ENCODE data around the gene PCDHGA6.

PCDHGA6 gene

DNA sequence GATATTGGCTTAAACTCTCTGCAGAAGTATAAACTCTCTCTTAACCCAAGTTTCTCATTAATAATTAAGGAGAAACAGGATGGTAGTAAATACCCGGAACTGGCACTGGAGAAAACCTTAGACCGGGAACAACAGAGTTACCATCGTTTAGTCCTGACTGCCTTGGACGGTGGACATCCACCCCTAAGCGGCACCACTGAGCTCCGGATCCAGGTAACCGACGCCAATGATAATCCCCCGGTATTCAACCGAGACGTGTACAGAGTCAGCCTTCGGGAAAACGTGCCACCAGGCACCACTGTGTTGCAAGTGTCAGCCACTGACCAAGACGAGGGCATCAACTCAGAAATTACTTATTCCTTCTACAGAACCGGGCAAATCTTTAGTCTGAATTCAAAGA, 24.9 kb downstream of the PCDHGA6 start (continued):
- no peak for TF ChIP-seq SP2 (tag by site-specific recombination; IDR thresholded peaks at IDR 0.05)
- TF ChIP-seq ZBTB21 (tag by site-specific recombination; IDR thresholded peaks at IDR 0.05): no peak
- no peak for TF ChIP-seq ZNF843 (tag by site-specific recombination; IDR thresholded peaks at IDR 0.05)
- TF ChIP-seq ZNF792 (tag by site-specific recombination; IDR thresholded peaks at IDR 0.05): no peak
- no peak for TF ChIP-seq ZNF48 (tag by site-specific recombination; IDR thresholded peaks at IDR 0.05)
- no peak for TF ChIP-seq ZNF311 (tag by site-specific recombination; IDR thresholded peaks at IDR 0.05; ENCODE audit: borderline replicate concordance)
- TF ChIP-seq, protein P1, sequence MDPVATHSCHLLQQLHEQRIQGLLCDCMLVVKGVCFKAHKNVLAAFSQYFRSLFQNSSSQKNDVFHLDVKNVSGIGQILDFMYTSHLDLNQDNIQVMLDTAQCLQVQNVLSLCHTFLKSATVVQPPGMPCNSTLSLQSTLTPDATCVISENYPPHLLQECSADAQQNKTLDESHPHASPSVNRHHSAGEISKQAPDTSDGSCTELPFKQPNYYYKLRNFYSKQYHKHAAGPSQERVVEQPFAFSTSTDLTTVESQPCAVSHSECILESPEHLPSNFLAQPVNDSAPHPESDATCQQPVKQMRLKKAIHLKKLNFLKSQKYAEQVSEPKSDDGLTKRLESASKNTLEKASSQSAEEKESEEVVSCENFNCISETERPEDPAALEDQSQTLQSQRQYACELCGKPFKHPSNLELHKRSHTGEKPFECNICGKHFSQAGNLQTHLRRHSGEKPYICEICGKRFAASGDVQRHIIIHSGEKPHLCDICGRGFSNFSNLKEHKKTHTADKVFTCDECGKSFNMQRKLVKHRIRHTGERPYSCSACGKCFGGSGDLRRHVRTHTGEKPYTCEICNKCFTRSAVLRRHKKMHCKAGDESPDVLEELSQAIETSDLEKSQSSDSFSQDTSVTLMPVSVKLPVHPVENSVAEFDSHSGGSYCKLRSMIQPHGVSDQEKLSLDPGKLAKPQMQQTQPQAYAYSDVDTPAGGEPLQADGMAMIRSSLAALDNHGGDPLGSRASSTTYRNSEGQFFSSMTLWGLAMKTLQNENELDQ (tag by site-specific recombination; IDR thresholded peaks at IDR 0.05; ENCODE audit: low read depth): no peak
- TF ChIP-seq, protein P2, sequence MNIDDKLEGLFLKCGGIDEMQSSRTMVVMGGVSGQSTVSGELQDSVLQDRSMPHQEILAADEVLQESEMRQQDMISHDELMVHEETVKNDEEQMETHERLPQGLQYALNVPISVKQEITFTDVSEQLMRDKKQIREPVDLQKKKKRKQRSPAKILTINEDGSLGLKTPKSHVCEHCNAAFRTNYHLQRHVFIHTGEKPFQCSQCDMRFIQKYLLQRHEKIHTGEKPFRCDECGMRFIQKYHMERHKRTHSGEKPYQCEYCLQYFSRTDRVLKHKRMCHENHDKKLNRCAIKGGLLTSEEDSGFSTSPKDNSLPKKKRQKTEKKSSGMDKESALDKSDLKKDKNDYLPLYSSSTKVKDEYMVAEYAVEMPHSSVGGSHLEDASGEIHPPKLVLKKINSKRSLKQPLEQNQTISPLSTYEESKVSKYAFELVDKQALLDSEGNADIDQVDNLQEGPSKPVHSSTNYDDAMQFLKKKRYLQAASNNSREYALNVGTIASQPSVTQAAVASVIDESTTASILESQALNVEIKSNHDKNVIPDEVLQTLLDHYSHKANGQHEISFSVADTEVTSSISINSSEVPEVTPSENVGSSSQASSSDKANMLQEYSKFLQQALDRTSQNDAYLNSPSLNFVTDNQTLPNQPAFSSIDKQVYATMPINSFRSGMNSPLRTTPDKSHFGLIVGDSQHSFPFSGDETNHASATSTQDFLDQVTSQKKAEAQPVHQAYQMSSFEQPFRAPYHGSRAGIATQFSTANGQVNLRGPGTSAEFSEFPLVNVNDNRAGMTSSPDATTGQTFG (tag by site-specific recombination; IDR thresholded peaks at IDR 0.05; ENCODE audit: borderline replicate concordance): no peak

DNA sequence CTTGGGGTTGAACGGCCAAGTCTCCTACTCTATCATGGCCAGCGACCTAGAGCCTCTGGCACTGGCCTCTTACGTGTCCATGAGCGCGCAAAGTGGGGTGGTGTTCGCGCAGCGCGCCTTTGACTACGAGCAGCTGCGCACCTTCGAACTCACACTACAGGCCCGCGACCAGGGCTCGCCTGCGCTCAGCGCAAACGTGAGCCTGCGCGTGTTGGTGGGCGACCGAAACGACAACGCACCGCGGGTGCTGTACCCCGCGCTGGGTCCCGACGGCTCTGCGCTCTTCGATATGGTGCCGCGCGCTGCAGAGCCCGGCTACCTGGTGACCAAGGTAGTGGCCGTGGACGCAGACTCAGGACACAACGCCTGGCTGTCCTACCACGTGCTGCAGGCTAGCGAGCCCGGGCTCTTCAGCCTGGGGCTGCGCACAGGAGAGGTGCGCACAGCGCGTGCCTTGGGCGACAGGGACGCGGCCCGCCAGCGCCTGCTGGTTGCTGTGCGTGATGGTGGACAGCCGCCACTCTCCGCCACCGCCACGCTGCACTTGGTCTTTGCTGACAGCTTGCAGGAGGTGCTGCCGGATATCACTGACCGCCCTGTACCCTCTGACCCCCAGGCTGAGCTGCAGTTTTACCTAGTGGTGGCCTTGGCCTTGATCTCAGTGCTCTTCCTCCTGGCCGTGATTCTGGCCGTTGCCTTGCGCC, 26.0 kb downstream of the PCDHGA6 start:
- H3K4me1 ChIP-seq (ENCODE audit: control insufficient read depth, insufficient read depth, low read length): no peaks in the 10 kb centered on the region
- TF ChIP-seq ZNF548 (tag by site-specific recombination; IDR thresholded peaks at IDR 0.05): no peak
- no peak for TF ChIP-seq ZNF211 (tag by site-specific recombination; IDR thresholded peaks at IDR 0.05; ENCODE audit: low read depth)
- TF ChIP-seq, protein P3, sequence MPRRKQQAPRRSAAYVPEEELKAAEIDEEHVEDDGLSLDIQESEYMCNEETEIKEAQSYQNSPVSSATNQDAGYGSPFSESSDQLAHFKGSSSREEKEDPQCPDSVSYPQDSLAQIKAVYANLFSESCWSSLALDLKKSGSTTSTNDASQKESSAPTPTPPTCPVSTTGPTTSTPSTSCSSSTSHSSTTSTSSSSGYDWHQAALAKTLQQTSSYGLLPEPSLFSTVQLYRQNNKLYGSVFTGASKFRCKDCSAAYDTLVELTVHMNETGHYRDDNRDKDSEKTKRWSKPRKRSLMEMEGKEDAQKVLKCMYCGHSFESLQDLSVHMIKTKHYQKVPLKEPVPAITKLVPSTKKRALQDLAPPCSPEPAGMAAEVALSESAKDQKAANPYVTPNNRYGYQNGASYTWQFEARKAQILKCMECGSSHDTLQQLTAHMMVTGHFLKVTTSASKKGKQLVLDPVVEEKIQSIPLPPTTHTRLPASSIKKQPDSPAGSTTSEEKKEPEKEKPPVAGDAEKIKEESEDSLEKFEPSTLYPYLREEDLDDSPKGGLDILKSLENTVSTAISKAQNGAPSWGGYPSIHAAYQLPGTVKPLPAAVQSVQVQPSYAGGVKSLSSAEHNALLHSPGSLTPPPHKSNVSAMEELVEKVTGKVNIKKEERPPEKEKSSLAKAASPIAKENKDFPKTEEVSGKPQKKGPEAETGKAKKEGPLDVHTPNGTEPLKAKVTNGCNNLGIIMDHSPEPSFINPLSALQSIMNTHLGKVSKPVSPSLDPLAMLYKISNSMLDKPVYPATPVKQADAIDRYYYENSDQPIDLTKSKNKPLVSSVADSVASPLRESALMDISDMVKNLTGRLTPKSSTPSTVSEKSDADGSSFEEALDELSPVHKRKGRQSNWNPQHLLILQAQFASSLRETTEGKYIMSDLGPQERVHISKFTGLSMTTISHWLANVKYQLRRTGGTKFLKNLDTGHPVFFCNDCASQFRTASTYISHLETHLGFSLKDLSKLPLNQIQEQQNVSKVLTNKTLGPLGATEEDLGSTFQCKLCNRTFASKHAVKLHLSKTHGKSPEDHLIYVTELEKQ (tag by site-specific recombination; IDR thresholded peaks at IDR 0.05; ENCODE audit: borderline replicate concordance): no peak
- no peak for TF ChIP-seq ZNF670 (tag by site-specific recombination; IDR thresholded peaks at IDR 0.05; ENCODE audit: low read depth)
- no peak for TF ChIP-seq ZBTB7A (tag by site-specific recombination; IDR thresholded peaks at IDR 0.05; ENCODE audit: low read depth)
- TF ChIP-seq ZNF37A (tag by site-specific recombination; IDR thresholded peaks at IDR 0.05): no peak
- no peak for TF ChIP-seq ZNF768 (tag by site-specific recombination; IDR thresholded peaks at IDR 0.05)
- TF ChIP-seq, protein P4, sequence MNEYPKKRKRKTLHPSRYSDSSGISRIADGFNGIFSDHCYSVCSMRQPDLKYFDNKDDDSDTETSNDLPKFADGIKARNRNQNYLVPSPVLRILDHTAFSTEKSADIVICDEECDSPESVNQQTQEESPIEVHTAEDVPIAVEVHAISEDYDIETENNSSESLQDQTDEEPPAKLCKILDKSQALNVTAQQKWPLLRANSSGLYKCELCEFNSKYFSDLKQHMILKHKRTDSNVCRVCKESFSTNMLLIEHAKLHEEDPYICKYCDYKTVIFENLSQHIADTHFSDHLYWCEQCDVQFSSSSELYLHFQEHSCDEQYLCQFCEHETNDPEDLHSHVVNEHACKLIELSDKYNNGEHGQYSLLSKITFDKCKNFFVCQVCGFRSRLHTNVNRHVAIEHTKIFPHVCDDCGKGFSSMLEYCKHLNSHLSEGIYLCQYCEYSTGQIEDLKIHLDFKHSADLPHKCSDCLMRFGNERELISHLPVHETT (tag by site-specific recombination; IDR thresholded peaks at IDR 0.05): no peak
- no peak for TF ChIP-seq ZNF571 (tag by site-specific recombination; IDR thresholded peaks at IDR 0.05)
- TF ChIP-seq BCL11B (tag by site-specific recombination; IDR thresholded peaks at IDR 0.05; ENCODE audit: low read depth): no peak
- no peak for TF ChIP-seq ZNF560 (tag by site-specific recombination; IDR thresholded peaks at IDR 0.05; ENCODE audit: borderline replicate concordance)
- TF ChIP-seq WT1 (tag by site-specific recombination; IDR thresholded peaks at IDR 0.05): no peak
- TF ChIP-seq ZNF184 (tag by site-specific recombination; IDR thresholded peaks at IDR 0.05): no peak
- no peak for TF ChIP-seq KLF9 (tag by site-specific recombination; IDR thresholded peaks at IDR 0.05; ENCODE audit: low read depth)
- TF ChIP-seq, protein P5, sequence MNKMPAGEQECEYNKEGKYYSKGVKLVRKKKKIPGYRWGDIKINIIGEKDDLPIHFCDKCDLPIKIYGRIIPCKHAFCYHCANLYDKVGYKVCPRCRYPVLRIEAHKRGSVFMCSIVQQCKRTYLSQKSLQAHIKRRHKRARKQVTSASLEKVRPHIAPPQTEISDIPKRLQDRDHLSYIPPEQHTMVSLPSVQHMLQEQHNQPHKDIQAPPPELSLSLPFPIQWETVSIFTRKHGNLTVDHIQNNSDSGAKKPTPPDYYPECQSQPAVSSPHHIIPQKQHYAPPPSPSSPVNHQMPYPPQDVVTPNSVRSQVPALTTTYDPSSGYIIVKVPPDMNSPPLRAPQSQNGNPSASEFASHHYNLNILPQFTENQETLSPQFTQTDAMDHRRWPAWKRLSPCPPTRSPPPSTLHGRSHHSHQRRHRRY (tag by site-specific recombination; IDR thresholded peaks at IDR 0.05): no peak
- TF ChIP-seq, protein P6, sequence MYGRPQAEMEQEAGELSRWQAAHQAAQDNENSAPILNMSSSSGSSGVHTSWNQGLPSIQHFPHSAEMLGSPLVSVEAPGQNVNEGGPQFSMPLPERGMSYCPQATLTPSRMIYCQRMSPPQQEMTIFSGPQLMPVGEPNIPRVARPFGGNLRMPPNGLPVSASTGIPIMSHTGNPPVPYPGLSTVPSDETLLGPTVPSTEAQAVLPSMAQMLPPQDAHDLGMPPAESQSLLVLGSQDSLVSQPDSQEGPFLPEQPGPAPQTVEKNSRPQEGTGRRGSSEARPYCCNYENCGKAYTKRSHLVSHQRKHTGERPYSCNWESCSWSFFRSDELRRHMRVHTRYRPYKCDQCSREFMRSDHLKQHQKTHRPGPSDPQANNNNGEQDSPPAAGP (tag by site-specific recombination; IDR thresholded peaks at IDR 0.05): no peak
- TF ChIP-seq KLF8 (tag by site-specific recombination; IDR thresholded peaks at IDR 0.05): no peak
- H3K9me3 ChIP-seq (ENCODE audit: control insufficient read depth, insufficient read depth, low read depth, low read length): no peaks in the 10 kb centered on the region; the same call in 1 of the 2 replicates
- no peak overlapping the region for H3K27ac ChIP-seq (ENCODE audit: extremely low read depth, low read depth, low read length)
- POLR2A ChIA-PET: no interaction called here
- CTCF ChIA-PET: interaction anchor here (1.0 to 1.5 kb wide), 3 partner anchors 22 to 165 kb away, joined by 3 to 4 read pairs (median 3); partner anchors contain the start of gene PCDHGA11
- no peaks in the 10 kb centered on the region for H3K36me3 ChIP-seq (ENCODE audit: control insufficient read depth in 2 of 2, insufficient read depth in 1 of 2, low read length in 2 of 2)
- no peak overlapping the region for H3K4me3 ChIP-seq (ENCODE audit: low read depth, low read length)

All from HEK293 (cell line).